Measurements from ENCODE around the gene NT5DC4.

The NT5DC4 gene

GRCh38 chr2:112764071-112765044, 43.5 kb downstream of the NT5DC4 start, which contains the start of gene CKAP2L:
TSS of gene CKAP2L (minus strand) at chr2:112764609. CDS start at chr2:112764598, 11 bp downstream.
- Histone ChIP-seq H3K4me1 (ENCODE audit: control insufficient read depth, insufficient read depth, low read depth, low read length) (peaks cover 1% of the 10 kb centered on the region), H2BK5ac (ENCODE audit: low read depth, low read length, poor library complexity, severe bottlenecking) (peak within 1 kb of the TSS; percentile 59), H2AFZ (ENCODE audit: low read depth, low read length) (peak within 1 kb of the TSS; percentile 49), H4K91ac (ENCODE audit: low read length) (no peak within 1 kb of the TSS), H3K23ac (ENCODE audit: low read length in 2 of 2) (no peak within 1 kb of the TSS), H3K4me3 (ENCODE audit: insufficient read depth in 1 of 2, low read depth in 1 of 2, low read length in 2 of 2) (peak within 1 kb of the TSS; percentile 80 to 95), H3K9me3 (ENCODE audit: control insufficient read depth, low read length) (no peaks in the 10 kb centered on the region), H4K8ac (ENCODE audit: low read length) (peak within 1 kb of the TSS; percentile 42), H2BK15ac (ENCODE audit: low read depth, poor library complexity, severe bottlenecking) (peak within 1 kb of the TSS; percentile 12), H3K18ac (ENCODE audit: low read depth in 1 of 2, low read length in 2 of 2) (peak within 1 kb of the TSS; percentile 30 to 37), H3K79me1 (replicated peaks; ENCODE audit: low read length, poor library complexity, severe bottlenecking) (peaks cover 18% of the 10 kb centered on the region), H2AK5ac (ENCODE audit: low read length, severe bottlenecking) (no peak within 1 kb of the TSS), H3K27ac (ENCODE audit: low read length, poor library complexity, severe bottlenecking) (no peak within 1 kb of the TSS), H3K27me3 (ENCODE audit: control insufficient read depth in 1 of 2, insufficient read depth in 1 of 2, low read length in 2 of 2) (no peaks in the 10 kb centered on the region), H2BK120ac (ENCODE audit: low read depth, low read length) (peak within 1 kb of the TSS; percentile 23), H3K4ac (ENCODE audit: low read depth in 1 of 2, low read length in 2 of 2) (peak within 1 kb of the TSS in 1 of 2 experiments; percentile 41), H2BK12ac (ENCODE audit: low read length in 2 of 2) (peak within 1 kb of the TSS in 1 of 2 experiments; percentile 87), H3K14ac (ENCODE audit: low read length in 2 of 2) (no peak within 1 kb of the TSS), H3K36me3 (ENCODE audit: control insufficient read depth in 1 of 2, insufficient read depth in 2 of 2, low read depth in 1 of 2, low read length in 2 of 2) (no peaks in the 10 kb centered on the region), H3K9ac (ENCODE audit: low read length) (peak within 1 kb of the TSS; percentile 80), H3K4me2 (ENCODE audit: low read length, poor library complexity, severe bottlenecking) (peak within 1 kb of the TSS; percentile 99)
- under 1% methylated on average over 74 of the region's 79 CpGs for WGBS
- peak; percentile 98 for DNase-seq

- Histone ChIP-seq H2BK120ac (ENCODE audit: low read depth, low read length) (no peak overlapping the region), H3K14ac (ENCODE audit: low read length in 2 of 2) (no peak overlapping the region), H3K4me3 (ENCODE audit: insufficient read depth in 1 of 2, low read depth in 1 of 2, low read length in 2 of 2) (peak overlapping the region in 1 of 2 experiments; percentile 95), H2AK5ac (ENCODE audit: low read length, severe bottlenecking) (no peak overlapping the region), H3K18ac (ENCODE audit: low read depth in 1 of 2, low read length in 2 of 2) (no peak overlapping the region), H2BK12ac (ENCODE audit: low read length in 2 of 2) (peak overlapping the region in 1 of 2 experiments; percentile 87), H4K8ac (ENCODE audit: low read length) (no peak overlapping the region), H3K4me2 (ENCODE audit: low read length, poor library complexity, severe bottlenecking) (peak overlapping the region; percentile 32), H3K4me1 (ENCODE audit: control insufficient read depth, insufficient read depth, low read depth, low read length) (peaks cover 1% of the 10 kb centered on the region), H2BK5ac (ENCODE audit: low read depth, low read length, poor library complexity, severe bottlenecking) (no peak overlapping the region), H3K9ac (ENCODE audit: low read length) (peak overlapping the region; percentile 80), H3K36me3 (ENCODE audit: control insufficient read depth in 1 of 2, insufficient read depth in 2 of 2, low read depth in 1 of 2, low read length in 2 of 2) (no peaks in the 10 kb centered on the region), H2BK15ac (ENCODE audit: low read depth, poor library complexity, severe bottlenecking) (no peak overlapping the region), H3K23ac (ENCODE audit: low read length in 2 of 2) (no peak overlapping the region), H3K4ac (ENCODE audit: low read depth in 1 of 2, low read length in 2 of 2) (no peak overlapping the region), H3K79me1 (replicated peaks; ENCODE audit: low read length, poor library complexity, severe bottlenecking) (peaks cover 18% of the 10 kb centered on the region), H3K27ac (ENCODE audit: low read length, poor library complexity, severe bottlenecking) (no peak overlapping the region), H4K91ac (ENCODE audit: low read length) (no peak overlapping the region), H3K9me3 (ENCODE audit: control insufficient read depth, low read length) (no peaks in the 10 kb centered on the region), H2AFZ (ENCODE audit: low read depth, low read length) (peak overlapping the region; percentile 49), H3K27me3 (ENCODE audit: control insufficient read depth in 1 of 2, insufficient read depth in 1 of 2, low read length in 2 of 2) (no peaks in the 10 kb centered on the region)
- 82% methylated on average over 3 of the region's 4 CpGs for WGBS
- no peak for DNase-seq
These were observed 44.4 kb downstream of the NT5DC4 start for GRCh38 chr2:112765251-112765650.

GRCh38 chr2:112767693-112768330, 47.0 kb downstream of the NT5DC4 start:
- Histone ChIP-seq H3K9ac (ENCODE audit: low read length) (peak overlapping the region; percentile 30), H3K4me3 (ENCODE audit: insufficient read depth in 1 of 2, low read depth in 1 of 2, low read length in 2 of 2) (peak overlapping the region in 1 of 2 experiments; percentile 52), H3K18ac (ENCODE audit: low read depth in 1 of 2, low read length in 2 of 2) (no peak overlapping the region), H2BK15ac (ENCODE audit: low read depth, poor library complexity, severe bottlenecking) (no peak overlapping the region), H3K14ac (ENCODE audit: low read length in 2 of 2) (no peak overlapping the region), H4K91ac (ENCODE audit: low read length) (no peak overlapping the region), H4K8ac (ENCODE audit: low read length) (no peak overlapping the region), H3K4me1 (ENCODE audit: control insufficient read depth, insufficient read depth, low read depth, low read length) (no peaks in the 10 kb centered on the region), H2AFZ (ENCODE audit: low read depth, low read length) (no peak overlapping the region), H2AK5ac (ENCODE audit: low read length, severe bottlenecking) (no peak overlapping the region), H3K79me1 (replicated peaks; ENCODE audit: low read length, poor library complexity, severe bottlenecking) (peaks cover 10% of the 10 kb centered on the region), H2BK120ac (ENCODE audit: low read depth, low read length) (no peak overlapping the region), H2BK12ac (ENCODE audit: low read length in 2 of 2) (no peak overlapping the region), H3K4ac (ENCODE audit: low read depth in 1 of 2, low read length in 2 of 2) (no peak overlapping the region), H3K36me3 (ENCODE audit: control insufficient read depth in 1 of 2, insufficient read depth in 2 of 2, low read depth in 1 of 2, low read length in 2 of 2) (no peaks in the 10 kb centered on the region), H3K4me2 (ENCODE audit: low read length, poor library complexity, severe bottlenecking) (no peak overlapping the region), H3K27ac (ENCODE audit: low read length, poor library complexity, severe bottlenecking) (no peak overlapping the region), H3K27me3 (ENCODE audit: control insufficient read depth in 1 of 2, insufficient read depth in 1 of 2, low read length in 2 of 2) (no peaks in the 10 kb centered on the region), H3K9me3 (ENCODE audit: control insufficient read depth, low read length) (no peaks in the 10 kb centered on the region), H3K23ac (ENCODE audit: low read length in 2 of 2) (no peak overlapping the region), H2BK5ac (ENCODE audit: low read depth, low read length, poor library complexity, severe bottlenecking) (no peak overlapping the region)
- peak; percentile 56 for DNase-seq
- 74% methylated on average over 3 of the region's 6 CpGs for WGBS

GRCh38 chr2:112768432-112768831, 47.6 kb downstream of the NT5DC4 start:
- H4K8ac ChIP-seq (ENCODE audit: low read length) = no peak overlapping the region
- no peak overlapping the region for H3K4me2 ChIP-seq (ENCODE audit: low read length, poor library complexity, severe bottlenecking)
- no peak overlapping the region for H3K4ac ChIP-seq (ENCODE audit: low read depth in 1 of 2, low read length in 2 of 2)
- peak; percentile 82 for DNase-seq
- H2BK15ac ChIP-seq (ENCODE audit: low read depth, poor library complexity, severe bottlenecking) = no peak overlapping the region
- no peak overlapping the region for H2BK5ac ChIP-seq (ENCODE audit: low read depth, low read length, poor library complexity, severe bottlenecking)
- H3K9me3 ChIP-seq (ENCODE audit: control insufficient read depth, low read length) = no peaks in the 10 kb centered on the region
- no peak overlapping the region for H2BK12ac ChIP-seq (ENCODE audit: low read length in 2 of 2)
- WGBS = 100% methylated on average over 1 of the region's 1 CpG
- no peak overlapping the region for H3K23ac ChIP-seq (ENCODE audit: low read length in 2 of 2)
- H3K36me3 ChIP-seq (ENCODE audit: control insufficient read depth in 1 of 2, insufficient read depth in 2 of 2, low read depth in 1 of 2, low read length in 2 of 2) = no peaks in the 10 kb centered on the region
- H3K27ac ChIP-seq (ENCODE audit: low read length, poor library complexity, severe bottlenecking) = no peak overlapping the region
- H3K14ac ChIP-seq (ENCODE audit: low read length in 2 of 2) = no peak overlapping the region
- no peaks in the 10 kb centered on the region for H3K4me1 ChIP-seq (ENCODE audit: control insufficient read depth, insufficient read depth, low read depth, low read length)
- H3K9ac ChIP-seq (ENCODE audit: low read length) = no peak overlapping the region
- no peak overlapping the region for H4K91ac ChIP-seq (ENCODE audit: low read length)
- H3K27me3 ChIP-seq (ENCODE audit: control insufficient read depth in 1 of 2, insufficient read depth in 1 of 2, low read length in 2 of 2) = no peaks in the 10 kb centered on the region
- H2BK120ac ChIP-seq (ENCODE audit: low read depth, low read length) = no peak overlapping the region
- no peak overlapping the region for H3K18ac ChIP-seq (ENCODE audit: low read depth in 1 of 2, low read length in 2 of 2)
- peaks cover 7% of the 10 kb centered on the region for H3K79me1 ChIP-seq (replicated peaks; ENCODE audit: low read length, poor library complexity, severe bottlenecking)
- H2AFZ ChIP-seq (ENCODE audit: low read depth, low read length) = no peak overlapping the region
- peak overlapping the region in 1 of 2 experiments; percentile 52 for H3K4me3 ChIP-seq (ENCODE audit: insufficient read depth in 1 of 2, low read depth in 1 of 2, low read length in 2 of 2)
- H2AK5ac ChIP-seq (ENCODE audit: low read length, severe bottlenecking) = no peak overlapping the region

All from mesenchymal stem cell (in vitro differentiated cells and primary cell).